Central memory CD4-positive, alpha-beta T cell (primary cell): ENCODE results near the gene C11orf21.
A peak's percentile ranks its signal among the peaks of the same experiment; 100 is the strongest.

Experiments used
- DNase-seq: peaks from one replicate; pipeline ENCODE4 v3.0.0; 2022

Gene C11orf21

GRCh38 chr11:2270322-2271076 lies 31.2 kb downstream of the C11orf21 start, which contains the start of gene ASCL2:
Gene ASCL2 (minus strand): TSS chr11:2270588. CDS start chr11:2270332, 256 bp downstream.
- no peak for DNase-seq

GRCh38 chr11:2269601-2270321 lies 32.0 kb downstream of the C11orf21 start:
- peak; percentile 24 for DNase-seq

GRCh38 chr11:2268729-2269600 lies 32.8 kb downstream of the C11orf21 start:
- no peak for DNase-seq

DNA sequence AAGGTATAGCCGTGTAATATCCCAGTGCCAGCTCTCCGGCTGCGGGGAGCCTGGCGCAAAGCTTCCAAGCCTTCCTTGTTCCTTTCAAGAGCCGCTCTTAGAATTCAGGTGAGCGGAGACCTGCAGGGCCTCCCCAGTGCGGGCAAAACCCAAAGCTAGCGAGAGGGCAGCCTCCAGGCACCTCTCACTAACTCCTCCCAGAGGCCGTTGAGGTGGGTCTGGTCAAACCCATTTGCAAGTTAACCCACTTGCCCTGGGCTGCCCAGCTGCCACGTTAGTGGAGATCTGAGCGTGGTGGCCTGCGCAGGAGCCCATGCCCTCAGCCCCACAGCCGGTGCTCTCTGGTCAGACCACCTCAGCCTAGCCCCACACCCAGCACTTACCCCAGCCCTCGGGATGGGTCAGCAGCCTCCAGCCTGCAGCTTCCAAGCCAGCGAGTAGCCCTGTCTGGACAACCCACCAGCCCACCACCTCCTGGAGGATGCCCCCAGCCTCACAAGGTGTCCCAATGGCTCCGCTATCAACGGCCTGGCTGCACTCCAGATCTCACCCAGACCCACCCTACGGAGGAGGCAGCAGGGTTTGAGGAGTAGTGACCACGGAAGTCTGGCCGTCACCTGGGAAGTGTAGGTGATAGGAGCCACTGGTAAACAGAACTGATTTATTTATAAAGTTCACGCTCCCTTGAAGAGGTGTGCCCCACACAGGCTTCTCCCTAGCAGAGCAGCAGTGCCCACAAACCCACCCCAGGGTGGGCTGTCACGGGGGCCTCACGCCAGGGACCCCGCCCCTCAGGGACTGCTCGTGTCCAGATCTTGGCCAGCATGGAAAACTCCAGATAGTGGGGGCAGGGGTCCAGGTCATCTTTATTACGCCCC lies 33.6 kb downstream of the C11orf21 start:
- no peak for DNase-seq

DNA sequence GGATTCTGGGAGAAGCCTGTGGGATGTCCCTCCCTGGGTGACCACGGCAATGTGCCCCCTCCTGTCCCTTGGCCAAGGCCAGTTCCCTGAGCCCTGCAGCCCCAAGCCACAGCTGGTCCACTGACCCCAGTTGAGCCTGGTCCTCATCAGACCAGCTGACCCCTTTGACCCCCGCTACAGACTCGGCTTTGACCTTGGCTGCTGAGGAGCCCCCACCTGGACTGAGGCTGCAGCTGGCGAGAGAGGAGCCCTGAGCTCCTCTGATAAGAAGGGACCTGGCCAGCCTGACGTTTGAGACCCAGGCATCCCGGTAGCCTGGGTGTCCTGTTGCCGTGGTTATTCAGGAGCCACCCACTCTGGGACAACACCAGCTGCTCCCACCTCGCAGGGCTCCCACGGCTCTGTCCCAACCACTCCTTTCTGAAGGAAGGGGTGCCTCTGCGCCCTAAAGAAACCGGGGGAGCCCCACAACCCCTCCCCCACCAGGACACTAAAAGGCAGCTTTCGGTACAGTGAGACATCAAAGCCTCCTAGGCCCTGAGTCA lies 34.3 kb downstream of the C11orf21 start:
- DNase-seq: no peak

GRCh38 chr11:2266586-2267305 lies 35.0 kb downstream of the C11orf21 start:
- no peak for DNase-seq

DNA sequence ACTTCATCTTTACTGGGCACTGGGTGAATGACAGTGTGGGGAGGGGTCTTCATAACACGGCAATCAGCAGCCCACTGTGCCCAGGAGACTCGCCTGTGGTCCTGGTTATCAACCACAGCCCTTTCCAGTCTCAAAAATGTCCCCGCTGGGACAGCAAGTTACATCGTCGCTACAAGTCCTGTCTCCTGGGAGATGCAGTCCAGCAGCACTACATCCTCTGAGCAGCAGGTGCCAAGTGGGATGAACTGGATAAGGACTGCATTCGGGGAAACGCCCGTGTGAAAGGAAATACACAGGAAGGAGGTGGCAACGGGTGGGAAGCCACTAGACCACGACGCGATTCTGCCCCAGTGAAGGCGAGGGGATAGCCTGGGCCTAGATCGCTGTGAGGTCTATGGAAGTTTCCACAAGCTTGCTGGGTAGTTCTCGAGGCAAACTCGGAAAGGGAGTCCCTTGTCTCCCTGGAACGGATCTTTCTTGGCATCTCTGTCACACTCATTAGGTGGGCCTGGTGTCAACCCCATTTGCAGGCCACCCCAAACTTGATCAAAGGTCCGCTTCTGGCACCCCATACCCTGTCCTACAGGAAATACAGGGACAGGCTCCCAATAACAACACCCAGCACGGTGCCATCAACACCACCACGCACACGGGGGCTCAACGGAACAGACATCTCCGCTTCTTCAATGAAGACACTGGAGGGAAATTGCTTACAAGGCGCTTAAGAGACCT lies 35.7 kb downstream of the C11orf21 start:
- DNase-seq: no peak

DNA sequence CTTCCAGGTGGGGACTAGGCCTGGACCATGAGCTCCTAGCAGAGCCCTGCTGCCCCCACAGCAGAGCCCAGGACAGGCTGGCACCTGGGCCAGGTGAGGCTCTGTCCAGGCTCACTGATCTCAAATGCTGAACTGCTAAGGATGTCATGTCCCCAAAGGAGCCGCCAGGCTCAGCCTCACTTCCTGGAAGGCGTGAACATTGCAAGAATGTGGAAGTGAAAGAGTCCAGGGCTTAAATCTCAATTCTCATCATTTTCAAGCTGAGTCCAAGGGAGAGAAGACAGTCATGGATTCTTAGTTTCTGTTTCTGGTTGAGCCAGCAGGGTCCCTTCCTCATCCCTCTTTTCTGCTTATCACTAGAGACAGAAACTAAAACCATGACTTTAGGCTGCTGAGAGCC lies 36.3 kb downstream of the C11orf21 start:
- no peak for DNase-seq

DNA sequence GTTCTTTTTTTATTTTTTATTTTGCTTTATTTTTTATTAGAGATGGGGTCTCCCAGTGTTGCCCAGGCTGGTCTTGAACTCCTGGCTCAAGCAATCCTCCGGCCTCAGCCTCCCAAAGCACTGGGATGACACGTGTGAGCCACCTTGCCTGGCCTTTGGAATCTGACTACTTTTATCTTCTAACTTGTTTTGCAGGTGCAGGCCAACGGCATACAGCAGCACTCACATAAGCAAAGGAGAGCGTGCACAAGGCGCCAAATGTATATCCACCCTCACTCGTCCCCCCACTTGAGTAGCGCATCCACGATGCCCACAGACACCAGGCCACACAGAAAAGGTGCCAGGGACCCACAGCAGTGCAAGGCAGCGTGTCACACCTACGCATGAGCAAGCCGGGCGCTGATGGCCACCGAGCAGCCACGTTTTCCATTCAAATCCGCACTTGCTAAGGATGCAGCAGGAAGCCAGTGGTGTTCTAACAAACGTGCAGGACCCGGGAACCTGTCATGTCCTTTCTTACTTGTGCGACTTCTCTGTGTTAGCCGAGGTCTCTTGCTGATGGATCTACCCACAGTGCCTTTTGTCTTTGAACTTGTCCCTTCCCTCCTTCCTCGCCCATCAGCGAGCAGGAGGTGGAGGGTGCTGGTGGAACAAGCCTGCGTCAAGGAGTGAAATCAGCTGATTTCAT lies 37.2 kb downstream of the C11orf21 start:
- no peak for DNase-seq

GRCh38 chr11:2263724-2264360 lies 37.9 kb downstream of the C11orf21 start:
- DNase-seq: no peak

GRCh38 chr11:2263071-2263565 lies 38.6 kb downstream of the C11orf21 start:
- no peak for DNase-seq

DNA sequence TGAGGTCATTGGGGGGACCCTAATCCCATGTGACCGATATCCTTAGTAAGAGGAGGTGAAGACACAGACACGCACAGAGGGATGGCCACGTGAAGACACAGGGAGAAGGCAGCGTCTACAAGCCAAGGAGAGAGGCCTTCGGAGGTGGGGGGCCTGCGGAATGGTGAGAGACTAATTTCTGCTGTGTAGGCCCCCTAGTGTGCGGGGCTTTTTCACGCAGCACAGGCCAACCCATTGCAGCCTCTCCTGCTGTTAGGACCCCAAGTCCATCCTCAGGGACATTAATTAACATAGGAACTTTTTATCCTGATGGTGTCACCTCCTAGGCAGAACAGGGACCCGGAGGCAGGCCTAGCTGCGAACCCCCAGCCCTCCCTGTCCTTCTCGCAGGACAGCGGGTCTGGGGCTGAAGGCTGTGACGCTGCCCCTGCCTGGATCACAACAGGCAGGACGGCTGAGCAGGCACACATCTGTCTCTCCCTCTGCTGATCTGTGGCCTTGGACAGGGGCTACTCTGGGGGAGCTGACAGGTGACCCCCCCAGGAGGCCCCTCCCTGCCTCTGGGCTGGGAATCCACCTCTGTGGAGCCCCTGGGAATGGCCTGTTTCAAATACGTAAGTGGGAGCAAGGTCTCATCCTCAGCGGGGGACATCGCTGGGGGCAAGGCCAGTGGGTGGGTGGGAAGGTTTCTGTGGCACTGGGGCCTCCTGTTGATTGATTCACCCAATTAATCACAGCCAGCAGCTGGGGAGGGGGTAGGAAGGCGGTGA lies 39.2 kb downstream of the C11orf21 start:
- DNase-seq: no peak

GRCh38 chr11:2261436-2262230 lies 40.1 kb downstream of the C11orf21 start:
- DNase-seq: no peak

DNA sequence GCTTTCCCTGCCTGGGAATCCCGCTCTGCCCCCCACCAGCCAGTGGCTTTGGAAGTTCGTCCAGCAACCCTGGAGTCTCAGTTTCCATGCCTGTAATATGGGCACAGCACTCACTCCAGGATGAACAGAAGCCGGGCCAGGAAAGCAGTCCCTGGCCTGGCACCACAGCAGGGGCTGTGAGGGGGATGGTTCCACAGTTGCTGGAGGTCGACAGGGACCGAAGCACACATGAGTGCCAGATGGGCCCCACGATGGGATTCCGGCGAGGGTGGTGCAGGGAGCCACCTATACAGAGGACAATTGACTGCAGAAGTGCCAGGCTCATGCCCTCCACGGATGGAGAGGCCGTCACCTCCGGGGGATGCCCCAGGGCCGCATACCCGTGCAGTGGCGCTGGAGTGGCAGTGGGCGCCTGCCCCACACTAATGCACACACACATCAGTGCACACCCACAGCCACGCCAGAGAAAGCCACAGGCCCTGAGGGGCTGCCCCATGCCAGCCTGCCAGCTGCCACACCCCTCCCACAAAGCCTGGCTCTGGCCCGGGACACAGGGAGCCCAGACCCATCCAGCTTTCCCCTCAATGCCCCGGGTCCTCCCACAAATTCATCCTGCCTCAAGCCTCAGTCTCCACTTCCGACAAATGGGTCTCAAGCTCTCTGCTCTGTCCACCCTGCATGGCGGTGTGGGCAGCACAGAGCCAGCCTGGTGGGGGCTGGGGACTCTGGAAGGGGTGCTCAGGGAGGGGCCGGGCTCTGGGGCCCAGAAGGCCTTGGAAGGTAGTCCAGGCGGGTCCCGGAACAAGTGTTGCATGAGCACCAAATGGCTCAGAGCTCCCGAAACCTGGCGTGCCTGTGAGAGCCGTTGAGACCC lies 41.0 kb downstream of the C11orf21 start:
- DNase-seq: no peak

DNA sequence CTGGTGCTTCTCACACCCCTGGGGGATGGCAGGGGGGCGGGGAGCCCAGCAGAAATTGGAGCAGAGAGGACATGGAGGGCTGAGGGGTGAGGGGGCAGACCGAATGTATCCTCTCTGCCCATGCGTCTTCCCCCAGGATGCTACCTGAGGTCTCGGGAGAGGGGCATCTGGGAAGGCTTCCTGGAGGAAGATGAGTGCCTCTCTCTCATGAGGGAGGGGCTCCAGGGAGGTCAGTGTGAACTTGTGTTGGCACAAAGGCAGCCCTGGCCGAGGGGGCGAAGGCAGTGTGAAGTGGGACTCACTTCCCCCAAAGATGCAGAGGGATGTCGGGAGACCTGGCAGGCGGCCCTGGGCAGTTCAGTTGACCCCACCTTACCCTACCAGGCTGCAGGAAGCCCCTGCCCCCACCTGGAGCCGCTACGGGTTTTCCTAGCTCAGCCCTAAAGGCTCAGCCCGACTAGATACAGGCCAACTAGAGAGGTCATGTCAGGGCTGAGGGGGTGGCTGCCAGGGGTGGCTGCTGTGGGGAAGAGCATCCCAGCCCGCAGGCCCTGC lies 41.7 kb downstream of the C11orf21 start:
- DNase-seq: no peak

GRCh38 chr11:2259466-2259830 lies 42.3 kb downstream of the C11orf21 start:
- DNase-seq: no peak
